Spleen (tissue), 11 donors: ENCODE data around the gene IGSF21. TPM values are rescaled to one million over a fixed set of nuclear protein-coding genes. Genes with fewer than 3 reads are reported as not detected.

ENCODE experiments used
- DNase-seq: peaks from one replicate; pipeline ENCODE4 v3.0.0-alpha.2; 2020
- H3K27ac ChIP-seq, 8 donors: fragments of 200-600 bp; sonication (generic) in 7 of 8; 1 replicate in 4 of 8; 2 replicates in 4 of 8; pipeline versions ENCODE4 v1.5.0 to v1.8.0; 2016 to 2021; ENCODE audit warnings: inconsistent platforms in 4 of 8, mild to moderate bottlenecking in 4 of 8, moderate library complexity in 1 of 8
- H3K27me3 ChIP-seq, 7 donors: fragments of 200-600 bp; sonication (generic) in 6 of 7; replicated peaks in 1 of 7; 1 replicate in 4 of 7; 2 replicates in 3 of 7; pipeline versions ENCODE4 v1.5.0 to v1.8.0; 2016 to 2021; ENCODE audit warnings: inconsistent platforms in 3 of 7, mild to moderate bottlenecking in 1 of 7
- H3K36me3 ChIP-seq, 6 donors: fragments of 200-600 bp; sonication (generic) in 5 of 6; 1 replicate in 4 of 6; 2 replicates in 2 of 6; pipeline versions ENCODE4 v1.5.0 to v1.8.0; 2016 to 2021; ENCODE audit warnings: inconsistent platforms in 2 of 6
- H3K4me1 ChIP-seq, 6 donors: fragments of 200-600 bp; sonication (generic) in 5 of 6; 1 replicate in 3 of 6; 2 replicates in 3 of 6; pipeline versions ENCODE4 v1.5.0 to v1.8.0; 2016 to 2021; ENCODE audit warnings: inconsistent platforms in 3 of 6
- H3K4me3 ChIP-seq, 8 donors: fragments of 200-600 bp; sonication (generic) in 7 of 8; 1 replicate in 4 of 8; 2 replicates in 4 of 8; pipeline versions ENCODE4 v1.5.0 to v1.8.0; 2016 to 2021; ENCODE audit warnings: inconsistent platforms in 4 of 8, mild to moderate bottlenecking in 4 of 8, moderate library complexity in 2 of 8
- H3K9me3 ChIP-seq, 8 donors: fragments of 200-600 bp; sonication (generic) in 7 of 8; 1 replicate in 4 of 8; 2 replicates in 4 of 8; pipeline versions ENCODE4 v1.5.0 to v1.8.0; 2016 to 2021; ENCODE audit warnings: inconsistent platforms in 4 of 8
- POLR2A ChIP-seq, 3 donors: fragments of 450-650 bp; IDR thresholded peaks; one replicate each; pipeline ENCODE4 v1.5.1; 2017; ENCODE audit warnings: antibody characterized with exemption in 3 of 3, mild to moderate bottlenecking in 1 of 3
- POLR2AphosphoS5 ChIP-seq, 3 donors: sonication (generic); formaldehyde crosslinking; IDR thresholded peaks; one replicate each; pipeline ENCODE4 v1.5.1; 2017; ENCODE audit warnings: antibody characterized with exemption in 3 of 3
- WGBS, 5 donors: extraction: QIAGEN DNeasy Blood & Tissue Kit in 3 of 5; methylation state at CpG; one replicate each; pipeline versions ENCODE4 v1.1.5 to v1.1.7; 2013 to 2018; 5-methylcytosine and 5-hydroxymethylcytosine counted together
- intact Hi-C: fragments of 100-400 bp; cut with DNase I; formaldehyde crosslinking; loops from one replicate; pipeline ENCODE4 v1.15.0; 2023; ENCODE audit warnings: low total_unique reads
- polyA plus RNA-seq, 3 donors: library from polyadenylated mRNA; stranded (reverse); fragments of 200-250 nt; gene quantifications; one replicate each; pipeline ENCODE4 v1.2.1, GENCODE V29; 2013
- total RNA-seq, 7 donors: library from RNA; depleted of rRNA in 3 of 7; stranded (reverse); fragments of >200 nt in 3 of 7; fragmentation: NEBNext Ultra II Directional in 4 of 7; extraction: Animal tissue kit (Norgen Biotek cat#: 25700) in 4 of 7; gene quantifications; one replicate each; pipeline versions ENCODE4 v1.1.0 to v1.2.1, GENCODE V29; 2016 to 2021
- TF ChIP-seq, protein P1 (sequence below), 11 experiments: fragments of 200-600 bp in 7 of 11; fragments of 450-650 bp in 4 of 11; sonication (generic) in 4 of 11; IDR thresholded peaks in 8 of 11; conservative IDR thresholded peaks in 3 of 11; 1 replicate in 7 of 11; 2 replicates in 4 of 11; pipeline versions ENCODE4 v1.4.0 to v1.8.0; 2016 to 2021; ENCODE audit warnings: antibody characterized with exemption in 11 of 11, inconsistent platforms in 4 of 11, mild to moderate bottlenecking in 1 of 11
- donor health status: healthy with polysubstance abuse.
- donor health status: DM: no; HTN: no; CAD: no; lungs with moderate emphysema.
- donor health status: DM: no; HTN: no; CAD: no.
- donor health status: Bipolar disorder and iron deficiency.
- donor health status: healthy.
- donor health status: DM: no; HTN: no; CAD: no.
- donor health status: DM: yes; HTN: yes; CAD: no.

The IGSF21 gene
- total and polyA plus RNA-seq, 10 donors: 1.6 to 35.0 (median 20.6) TPM

DNA sequence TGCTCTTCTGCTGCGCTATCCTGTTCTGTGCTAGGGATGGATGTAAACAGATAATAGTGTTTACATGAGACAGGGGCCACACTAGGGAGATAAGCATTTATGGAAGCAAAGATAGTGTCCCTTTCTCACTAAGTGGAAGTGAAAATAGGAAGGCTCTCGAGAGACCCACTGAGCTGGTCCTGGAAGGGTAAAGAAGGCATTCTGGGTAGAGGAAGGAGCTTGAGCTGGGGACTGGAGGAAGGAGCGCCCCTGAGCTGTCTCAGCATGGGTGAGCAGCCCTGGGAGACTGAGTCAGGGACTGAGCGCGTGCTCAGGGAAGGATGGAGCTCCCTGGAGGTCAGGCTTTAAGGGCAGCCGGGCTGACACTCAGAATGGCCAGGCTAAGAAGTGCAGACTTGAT lies 93.3 kb downstream of the IGSF21 start:
- Histone ChIP-seq H3K27ac (no peak overlapping the region), H3K4me1 (no peaks in the 10 kb centered on the region), H3K27me3 (peaks cover 0 to 87% (median 3%) of the 10 kb centered on the region in 7 donors), H3K9me3 (no peaks in the 10 kb centered on the region), H3K36me3 (no peaks in the 10 kb centered on the region), H3K4me3 (no peak overlapping the region)
- intact Hi-C loops: no loop called here
- TF ChIP-seq POLR2A (IDR thresholded peaks at IDR 0.05) (no peak), POLR2AphosphoS5 (IDR thresholded peaks at IDR 0.05) (no peak)
- TF ChIP-seq, protein P1, sequence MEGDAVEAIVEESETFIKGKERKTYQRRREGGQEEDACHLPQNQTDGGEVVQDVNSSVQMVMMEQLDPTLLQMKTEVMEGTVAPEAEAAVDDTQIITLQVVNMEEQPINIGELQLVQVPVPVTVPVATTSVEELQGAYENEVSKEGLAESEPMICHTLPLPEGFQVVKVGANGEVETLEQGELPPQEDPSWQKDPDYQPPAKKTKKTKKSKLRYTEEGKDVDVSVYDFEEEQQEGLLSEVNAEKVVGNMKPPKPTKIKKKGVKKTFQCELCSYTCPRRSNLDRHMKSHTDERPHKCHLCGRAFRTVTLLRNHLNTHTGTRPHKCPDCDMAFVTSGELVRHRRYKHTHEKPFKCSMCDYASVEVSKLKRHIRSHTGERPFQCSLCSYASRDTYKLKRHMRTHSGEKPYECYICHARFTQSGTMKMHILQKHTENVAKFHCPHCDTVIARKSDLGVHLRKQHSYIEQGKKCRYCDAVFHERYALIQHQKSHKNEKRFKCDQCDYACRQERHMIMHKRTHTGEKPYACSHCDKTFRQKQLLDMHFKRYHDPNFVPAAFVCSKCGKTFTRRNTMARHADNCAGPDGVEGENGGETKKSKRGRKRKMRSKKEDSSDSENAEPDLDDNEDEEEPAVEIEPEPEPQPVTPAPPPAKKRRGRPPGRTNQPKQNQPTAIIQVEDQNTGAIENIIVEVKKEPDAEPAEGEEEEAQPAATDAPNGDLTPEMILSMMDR (IDR thresholded peaks at IDR 0.05 in 8 of 11, conservative IDR thresholded peaks at IDR 0.05 in 3 of 11): no peak
- 51 to 61% (median 57%) methylated on average over 6 of the region's 6 CpGs for WGBS, 5 donors
- DNase-seq: no peak

DNA sequence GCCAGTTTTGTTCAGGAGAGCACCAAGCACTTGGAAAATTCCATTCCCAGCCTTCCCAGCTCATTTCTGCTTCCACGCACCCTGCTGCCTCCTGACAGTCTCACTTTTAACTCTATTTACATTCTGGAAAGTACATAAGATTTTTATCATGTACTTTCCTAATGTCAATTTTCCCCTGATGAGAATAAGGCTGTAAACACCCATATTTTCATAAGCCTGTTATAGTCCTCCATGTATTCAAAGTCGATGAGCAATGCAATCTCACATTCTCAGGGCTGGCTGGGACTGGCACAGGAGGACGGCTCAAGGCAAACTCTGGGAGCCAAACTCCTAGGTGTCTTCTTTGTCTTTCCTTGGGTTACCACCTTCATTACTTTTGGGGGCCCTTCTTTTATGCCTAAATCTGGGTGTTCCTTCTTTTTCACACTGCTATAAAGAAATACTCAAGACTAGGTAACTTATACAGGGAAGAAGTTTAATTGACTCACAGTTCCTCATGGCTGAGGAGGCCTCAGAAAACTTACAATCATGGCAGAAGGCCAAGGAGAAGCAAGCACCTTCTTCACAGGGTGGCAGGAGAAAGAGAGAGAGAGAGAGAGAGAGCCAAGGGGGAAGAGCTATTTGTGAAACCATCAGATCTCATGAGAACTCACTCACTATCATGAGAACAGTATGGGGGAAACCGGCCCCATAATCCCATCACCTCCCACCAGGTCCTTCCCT lies 94.6 kb downstream of the IGSF21 start:
- Histone ChIP-seq H3K9me3 (peaks cover 0 to 11% (median 4%) of the 10 kb centered on the region in 8 donors), H3K4me1 (no peaks in the 10 kb centered on the region), H3K27ac (no peak overlapping the region), H3K4me3 (no peak overlapping the region), H3K27me3 (peaks cover 0 to 87% (median 3%) of the 10 kb centered on the region in 7 donors), H3K36me3 (no peaks in the 10 kb centered on the region)
- 58 to 83% (median 72%) methylated on average over 4 of the region's 4 CpGs for WGBS, 5 donors
- TF ChIP-seq, protein P1 (IDR thresholded peaks at IDR 0.05 in 8 of 11, conservative IDR thresholded peaks at IDR 0.05 in 3 of 11): no peak
- TF ChIP-seq POLR2A (IDR thresholded peaks at IDR 0.05) (no peak), POLR2AphosphoS5 (IDR thresholded peaks at IDR 0.05) (no peak)
- no peak for DNase-seq
- intact Hi-C loops: no loop called here

DNA sequence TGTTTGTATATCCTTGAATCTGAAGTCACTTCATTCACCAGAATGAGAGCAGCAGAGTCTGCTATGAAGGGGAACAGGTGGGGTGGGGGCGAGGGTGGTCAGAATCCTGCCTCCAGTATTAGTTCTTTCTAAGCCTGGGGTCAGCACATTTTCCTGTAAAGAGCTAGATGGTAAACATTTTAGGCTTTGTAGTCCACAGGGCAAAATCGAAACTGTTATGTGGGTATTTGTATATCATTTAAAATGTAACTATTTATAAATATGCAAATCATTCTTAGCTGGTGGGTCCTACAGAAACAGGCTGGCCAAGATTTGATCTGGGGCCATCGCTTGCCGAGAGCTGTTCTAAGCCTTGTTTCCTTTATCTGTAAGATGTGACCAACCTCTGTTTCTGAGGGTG lies 96.0 kb downstream of the IGSF21 start:
- peaks cover 0 to 73% (median 0%) of the 10 kb centered on the region in 7 donors for H3K27me3 ChIP-seq
- intact Hi-C loops: no loop called here
- TF ChIP-seq POLR2AphosphoS5 (IDR thresholded peaks at IDR 0.05) (no peak), POLR2A (IDR thresholded peaks at IDR 0.05) (no peak)
- TF ChIP-seq, protein P1 (IDR thresholded peaks at IDR 0.05 in 8 of 11, conservative IDR thresholded peaks at IDR 0.05 in 3 of 11): no peak

DNA sequence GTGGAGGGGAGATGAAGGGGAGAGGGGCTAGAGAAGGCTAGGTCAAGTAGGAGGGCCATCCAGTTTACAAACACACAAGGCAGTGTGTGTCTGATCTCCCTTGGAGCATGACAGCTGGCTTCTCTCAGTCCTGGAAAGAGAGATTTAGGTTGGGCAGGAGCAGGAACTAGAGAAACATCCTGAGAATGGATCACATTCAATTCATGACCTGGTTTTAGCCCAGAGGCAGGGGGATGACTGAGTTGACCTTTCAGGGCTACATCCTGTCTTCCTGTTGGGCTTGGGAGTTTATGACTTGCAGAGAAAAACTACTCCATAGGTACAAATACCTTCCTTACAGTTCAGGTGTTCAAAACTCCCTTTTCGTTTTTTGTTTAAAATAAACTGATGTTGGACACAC lies 97.0 kb downstream of the IGSF21 start:
- Histone ChIP-seq H3K27ac (no peak overlapping the region), H3K36me3 (no peaks in the 10 kb centered on the region), H3K9me3 (peaks cover 0 to 13% (median 4%) of the 10 kb centered on the region in 8 donors), H3K4me3 (no peak overlapping the region), H3K4me1 (peaks cover 0 to 4% (median 0%) of the 10 kb centered on the region in 6 donors), H3K27me3 (peaks cover 0 to 64% (median 0%) of the 10 kb centered on the region in 7 donors)
- WGBS, 5 donors: 56 to 79% (median 64%) methylated on average over 1 of the region's 1 CpG
- intact Hi-C loops: no loop called here
- TF ChIP-seq POLR2A (IDR thresholded peaks at IDR 0.05) (no peak), POLR2AphosphoS5 (IDR thresholded peaks at IDR 0.05) (no peak)
- TF ChIP-seq, protein P1 (IDR thresholded peaks at IDR 0.05 in 8 of 11, conservative IDR thresholded peaks at IDR 0.05 in 3 of 11): no peak
- no peak for DNase-seq

More for the DNA sequence above, 96.0 kb downstream of the IGSF21 start:
- H3K36me3 ChIP-seq: no peaks in the 10 kb centered on the region
- no peak for DNase-seq
- no peak overlapping the region for H3K4me3 ChIP-seq
- no peaks in the 10 kb centered on the region for H3K4me1 ChIP-seq
- peaks cover 0 to 13% (median 4%) of the 10 kb centered on the region in 8 donors for H3K9me3 ChIP-seq
- H3K27ac ChIP-seq: no peak overlapping the region
- 69 to 94% (median 75%) methylated on average over 4 of the region's 4 CpGs for WGBS, 5 donors
